ENCODE measurements around the gene SLC8A2.

Gene SLC8A2

DNA sequence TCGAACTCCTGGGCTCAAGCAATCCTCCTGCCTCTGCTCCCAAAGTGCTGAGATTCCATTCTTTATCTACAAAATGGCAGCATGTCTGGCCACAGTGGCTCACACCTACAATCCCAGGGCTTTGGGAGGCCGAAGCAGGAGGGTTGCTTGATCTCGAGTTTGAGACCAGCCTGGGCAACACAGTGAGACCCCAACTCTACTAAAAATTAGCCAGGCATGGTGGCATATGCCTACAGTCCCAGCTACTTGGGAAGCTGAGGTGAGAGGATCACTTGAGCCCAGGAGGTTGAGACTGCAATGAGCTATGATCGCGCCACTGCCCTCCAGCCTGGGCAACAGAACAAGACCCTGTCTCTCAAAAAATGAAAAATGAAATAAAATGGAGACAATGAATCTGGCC lies 37.0 kb upstream of the SLC8A2 start:
- TF ChIP-seq Cebpa-rat (IDR thresholded peaks at IDR 0.05), result no peak
- Histone ChIP-seq H3K4me3 (no peak overlapping the region), H3K9ac (peak overlapping the region in 6 of 11 experiments; percentile 19 to 71 (median 46); a peak in 4 of 22 replicates), H3K4me1 (peaks cover 37 to 70% (median 60%) of the 10 kb centered on the region in 10 experiments), H3K9me3 (replicated peaks in 1 of 11) (no peaks in the 10 kb centered on the region), H3K4me2 (peak overlapping the region; percentile 17 to 87 (median 73); a peak in 19 of 22 replicates), H3K27ac (no peak overlapping the region), H3K36me3 (peaks cover under 1 to 67% (median 32%) of the 10 kb centered on the region in 11 experiments; a peak in 20 of 22 replicates), H4K20me1 (peaks cover 92 to 100% (median 99%) of the 10 kb centered on the region in 11 experiments), H3K27me3 (no peaks in the 10 kb centered on the region)

DNA sequence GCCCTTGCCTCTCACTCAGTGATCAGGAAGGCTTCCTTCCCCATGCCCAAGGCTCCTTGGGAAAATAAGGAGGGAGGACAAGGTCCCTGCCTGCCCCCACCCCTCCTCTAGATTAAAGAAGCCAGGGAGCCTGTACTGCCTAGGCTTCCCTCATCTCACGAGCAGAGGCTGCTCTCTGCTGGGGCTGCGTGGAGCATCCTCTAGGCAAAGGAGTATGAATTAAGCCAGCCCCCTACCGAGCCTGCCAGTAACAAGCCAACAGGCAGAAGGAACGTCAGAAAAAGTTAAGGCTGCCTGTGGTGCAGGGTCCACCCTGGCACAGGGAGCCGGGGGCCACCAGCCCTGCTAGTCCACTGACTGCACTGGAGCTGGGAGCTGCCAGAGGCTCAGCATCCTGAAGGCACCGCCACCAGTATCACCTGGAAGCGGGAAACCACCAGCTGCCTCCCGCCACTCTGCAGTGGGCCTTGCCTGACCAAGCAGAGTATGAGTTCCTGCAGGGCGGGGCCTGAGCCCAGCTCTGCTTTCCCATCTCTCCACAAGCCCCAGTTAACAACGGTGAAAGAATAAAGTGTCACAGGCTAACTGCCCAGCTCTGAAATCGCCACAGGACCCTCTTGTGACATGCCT lies 36.3 kb upstream of the SLC8A2 start:
- peak overlapping the region in 6 of 11 experiments; percentile 1 to 51 (median 29); a peak in 9 of 22 replicates for H3K27ac ChIP-seq
- H3K27me3 ChIP-seq, result no peaks in the 10 kb centered on the region
- no peaks in the 10 kb centered on the region for H3K9me3 ChIP-seq (replicated peaks in 1 of 11)
- peaks cover 7 to 73% (median 38%) of the 10 kb centered on the region in 11 experiments for H3K36me3 ChIP-seq
- peak overlapping the region in 1 of 10 experiments; percentile 24; a peak in 1 of 20 replicates for H3K4me3 ChIP-seq
- H4K20me1 ChIP-seq, result peaks cover 94 to 100% (median 100%) of the 10 kb centered on the region in 11 experiments
- peak overlapping the region; percentile 14 to 71 (median 46); a peak in 18 of 22 replicates for H3K9ac ChIP-seq
- H3K4me2 ChIP-seq, result peak overlapping the region; percentile 17 to 87 (median 73)
- TF ChIP-seq Cebpa-rat (IDR thresholded peaks at IDR 0.05), result no peak
- H3K4me1 ChIP-seq, result peaks cover 31 to 63% (median 53%) of the 10 kb centered on the region in 10 experiments

DNA sequence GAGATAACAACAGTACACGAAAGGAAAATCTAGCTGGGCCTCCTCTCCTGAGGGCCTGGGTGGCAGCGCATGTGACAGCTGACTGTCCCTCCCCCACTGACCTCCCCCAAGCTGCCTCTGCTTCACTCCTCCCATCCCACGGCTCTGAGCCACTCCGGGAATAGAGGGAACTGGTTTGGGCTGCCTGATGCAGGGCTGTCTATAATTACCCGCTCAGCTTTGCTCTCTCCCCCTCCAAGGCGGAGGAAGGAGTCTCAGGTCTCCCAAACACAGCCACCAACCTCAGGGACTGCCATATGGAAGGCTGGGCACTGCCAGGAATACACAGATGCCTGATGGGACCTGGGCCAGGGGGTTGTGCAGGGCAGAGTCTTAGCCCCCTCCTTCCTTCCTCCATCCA lies 35.3 kb upstream of the SLC8A2 start:
- Histone ChIP-seq H3K9ac (peak overlapping the region; percentile 14 to 71 (median 46); a peak in 20 of 22 replicates), H3K27me3 (no peaks in the 10 kb centered on the region), H4K20me1 (peaks cover 88 to 100% (median 97%) of the 10 kb centered on the region in 11 experiments)

DNA sequence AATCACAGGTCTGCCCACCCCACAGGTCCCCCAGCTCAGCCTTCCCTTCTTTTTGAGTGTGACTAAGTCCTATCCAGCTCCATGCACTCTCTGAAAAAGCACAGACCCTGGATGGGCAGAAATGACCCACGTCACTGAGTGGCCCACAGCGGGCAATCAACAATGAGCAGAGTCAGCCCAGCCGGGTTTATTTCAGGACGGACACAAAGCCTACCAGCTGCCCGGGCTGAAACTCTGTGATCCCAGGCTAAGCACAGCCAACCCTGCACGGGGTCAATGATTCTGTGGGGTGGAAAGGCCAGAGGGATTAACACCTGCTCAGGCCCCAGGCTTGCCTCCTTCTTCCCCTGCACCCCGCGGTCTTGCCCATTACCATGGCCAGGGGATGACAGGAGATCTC lies 34.8 kb upstream of the SLC8A2 start:
- no peak overlapping the region for H3K4me3 ChIP-seq
- H3K9ac ChIP-seq, result peak overlapping the region in 7 of 11 experiments; percentile 10 to 71 (median 25); a peak in 4 of 22 replicates
- H4K20me1 ChIP-seq, result peaks cover 85 to 100% (median 95%) of the 10 kb centered on the region in 11 experiments
- peak overlapping the region in 1 of 11 experiments; percentile 51; a peak in 1 of 22 replicates for H3K27ac ChIP-seq
- H3K36me3 ChIP-seq, result peaks cover 16 to 83% (median 49%) of the 10 kb centered on the region in 11 experiments
- H3K27me3 ChIP-seq, result no peaks in the 10 kb centered on the region
- H3K9me3 ChIP-seq (replicated peaks in 1 of 11), result no peaks in the 10 kb centered on the region
- no peak overlapping the region for H3K4me2 ChIP-seq
- no peak for TF ChIP-seq Cebpa-rat (IDR thresholded peaks at IDR 0.05)
- peaks cover 24 to 48% (median 41%) of the 10 kb centered on the region in 10 experiments for H3K4me1 ChIP-seq

More for the DNA sequence above, 35.3 kb upstream of the SLC8A2 start:
- Histone ChIP-seq H3K27ac (peak overlapping the region in 6 of 11 experiments; percentile 1 to 51 (median 28); a peak in 8 of 22 replicates), H3K4me1 (peaks cover 24 to 53% (median 44%) of the 10 kb centered on the region in 10 experiments), H3K4me2 (peak overlapping the region; percentile 17 to 87 (median 73); a peak in 19 of 22 replicates), H3K36me3 (peaks cover 14 to 83% (median 46%) of the 10 kb centered on the region in 11 experiments), H3K4me3 (no peak overlapping the region), H3K9me3 (replicated peaks in 1 of 11) (no peaks in the 10 kb centered on the region)
- TF ChIP-seq Cebpa-rat (IDR thresholded peaks at IDR 0.05), result no peak

DNA sequence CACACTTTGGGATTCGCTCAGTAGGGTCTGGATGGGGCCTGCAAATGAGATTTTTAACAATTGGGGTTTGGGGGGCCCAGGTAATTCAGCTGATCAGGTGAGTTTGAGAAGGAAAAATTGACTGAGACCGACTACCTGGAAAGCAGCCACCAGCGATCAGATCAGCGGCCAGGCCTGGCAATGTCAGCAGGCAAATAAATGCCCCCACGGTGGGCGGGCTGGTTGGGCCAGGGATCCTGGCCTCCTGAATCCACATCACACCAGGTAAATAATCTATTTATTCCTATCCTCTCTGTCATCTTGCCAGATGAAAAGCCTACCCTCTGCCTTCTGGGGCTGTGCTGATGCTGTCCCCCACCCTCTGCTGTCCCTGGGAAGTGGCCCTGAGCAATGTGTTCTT lies 33.8 kb upstream of the SLC8A2 start:
- no peak for TF ChIP-seq Cebpa-rat (IDR thresholded peaks at IDR 0.05)
- H3K4me1 ChIP-seq, result peaks cover 24 to 38% (median 33%) of the 10 kb centered on the region in 10 experiments
- H3K9ac ChIP-seq, result no peak overlapping the region
- H3K27ac ChIP-seq, result no peak overlapping the region
- H3K9me3 ChIP-seq (replicated peaks in 1 of 11), result no peaks in the 10 kb centered on the region
- H3K4me3 ChIP-seq, result no peak overlapping the region
- peaks cover 80 to 100% (median 95%) of the 10 kb centered on the region in 11 experiments for H4K20me1 ChIP-seq
- H3K27me3 ChIP-seq, result no peaks in the 10 kb centered on the region
- H3K4me2 ChIP-seq, result no peak overlapping the region
- H3K36me3 ChIP-seq, result peaks cover 25 to 83% (median 56%) of the 10 kb centered on the region in 11 experiments

DNA sequence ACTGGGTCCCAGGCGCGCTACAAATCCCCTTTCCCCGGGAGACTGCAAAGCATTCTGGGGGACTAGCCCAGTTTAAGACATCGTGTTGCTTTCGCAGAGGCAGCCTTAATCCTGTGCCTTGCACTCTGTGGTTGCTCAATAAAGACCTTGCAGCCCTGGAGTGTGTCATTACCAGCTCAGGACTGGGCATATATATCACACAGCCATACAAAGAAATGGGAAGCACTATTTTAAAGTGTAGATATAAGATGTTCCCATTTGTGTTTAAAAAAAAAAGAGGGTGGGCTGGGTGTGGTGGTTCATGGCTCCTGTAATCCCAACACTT lies 32.1 kb upstream of the SLC8A2 start:
- no peak for TF ChIP-seq Cebpa-rat (IDR thresholded peaks at IDR 0.05)
- Histone ChIP-seq H4K20me1 (peaks cover 75 to 100% (median 94%) of the 10 kb centered on the region in 11 experiments), H3K4me2 (no peak overlapping the region), H3K4me1 (peaks cover 20 to 24% (median 22%) of the 10 kb centered on the region in 10 experiments), H3K9ac (peak overlapping the region in 1 of 11 experiments; percentile 31; a peak in 2 of 22 replicates), H3K27me3 (no peaks in the 10 kb centered on the region), H3K27ac (no peak overlapping the region), H3K9me3 (replicated peaks in 1 of 11) (no peaks in the 10 kb centered on the region), H3K36me3 (peaks cover 39 to 87% (median 66%) of the 10 kb centered on the region in 11 experiments), H3K4me3 (no peak overlapping the region)

DNA sequence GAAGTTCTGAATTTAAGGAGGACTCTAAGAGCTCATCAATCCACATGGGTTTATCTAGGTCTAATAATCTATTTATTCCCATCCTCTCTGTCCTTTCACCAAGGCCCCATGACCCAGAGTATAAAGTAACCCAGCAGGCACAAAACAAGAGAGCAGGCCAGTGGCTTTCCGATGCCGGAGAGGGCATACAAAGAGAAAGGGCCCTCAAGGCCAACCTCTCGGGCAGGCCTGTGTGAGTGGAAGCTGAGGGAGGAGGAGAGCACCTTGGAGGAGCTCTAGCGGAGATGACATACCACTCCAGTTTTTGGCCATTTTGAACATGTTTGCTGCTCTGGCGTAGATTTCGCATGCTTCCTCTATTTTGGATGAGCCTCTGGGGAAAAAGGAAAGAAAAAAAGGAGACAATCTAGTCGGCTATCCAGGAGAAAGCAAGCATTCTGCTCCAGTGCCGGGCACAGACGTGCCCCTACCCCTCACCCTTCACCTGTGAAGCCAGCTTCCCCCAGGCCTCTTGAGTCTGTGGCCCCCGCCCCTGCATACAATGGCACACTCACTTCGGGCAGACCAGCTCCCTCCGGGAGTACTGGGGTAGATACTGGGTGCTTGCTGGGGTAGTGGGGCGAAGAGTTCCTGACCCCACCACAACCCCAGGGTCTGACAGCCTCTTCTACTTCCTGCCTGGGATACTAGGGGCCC lies 31.6 kb upstream of the SLC8A2 start:
- Histone ChIP-seq H3K27me3 (no peaks in the 10 kb centered on the region), H3K9me3 (replicated peaks in 1 of 11) (no peaks in the 10 kb centered on the region), H3K4me3 (no peak overlapping the region), H3K9ac (peak overlapping the region in 1 of 11 experiments; percentile 31; a peak in 2 of 22 replicates), H3K27ac (no peak overlapping the region), H3K4me1 (peaks cover 15 to 19% (median 17%) of the 10 kb centered on the region in 10 experiments), H3K4me2 (no peak overlapping the region), H4K20me1 (peaks cover 74 to 100% (median 94%) of the 10 kb centered on the region in 11 experiments), H3K36me3 (peaks cover 39 to 92% (median 71%) of the 10 kb centered on the region in 11 experiments)
- TF ChIP-seq Cebpa-rat (IDR thresholded peaks at IDR 0.05), result no peak

DNA sequence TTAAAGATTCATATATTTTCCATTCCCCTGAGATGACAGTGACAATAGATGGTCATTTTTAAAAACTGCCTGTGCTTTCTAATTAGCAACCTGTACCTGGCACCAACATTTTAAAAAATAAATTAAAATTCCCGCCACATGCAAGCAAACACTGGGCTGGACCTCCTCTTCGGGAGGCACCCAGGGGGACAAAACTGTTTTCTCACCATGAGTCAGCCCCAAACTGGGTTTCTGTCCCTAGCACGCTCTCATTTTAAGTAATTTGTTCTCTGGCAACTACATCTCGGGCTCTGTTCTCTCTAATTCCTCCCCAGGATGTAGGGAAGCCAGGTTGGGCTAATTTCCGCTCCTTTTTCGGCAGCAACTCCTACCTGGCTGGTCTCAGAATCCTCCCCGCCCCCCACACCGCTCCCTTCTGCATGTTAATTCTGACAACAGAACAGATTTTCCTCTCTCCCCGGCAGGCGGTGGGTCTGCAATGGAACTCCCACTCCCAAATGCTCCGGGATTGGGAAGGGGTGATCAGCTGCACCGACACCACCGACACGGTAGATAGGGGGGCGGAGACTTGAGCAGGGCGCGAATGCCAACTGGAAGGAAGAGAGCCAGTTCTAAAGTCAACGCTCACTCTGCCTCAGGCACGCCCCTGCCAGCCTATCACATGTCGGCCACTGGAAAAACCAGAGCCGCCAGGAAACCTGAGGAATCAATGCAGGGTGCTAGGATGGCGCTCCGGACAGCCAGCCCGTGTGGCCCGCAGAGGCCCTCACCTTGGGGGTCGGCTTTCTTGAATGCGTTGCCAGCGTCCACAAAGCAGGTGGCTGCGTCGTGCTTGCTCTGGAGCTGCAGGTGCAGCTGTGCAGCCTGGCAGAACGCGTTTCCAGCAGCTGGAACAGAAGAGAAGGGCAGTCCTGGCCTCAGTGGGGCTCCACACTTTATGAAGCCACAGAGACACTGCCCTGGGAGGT lies 28.5 kb upstream of the SLC8A2 start:
- Histone ChIP-seq H3K9me3 (replicated peaks in 1 of 11) (no peaks in the 10 kb centered on the region), H3K4me1 (peaks cover 0 to 32% (median 30%) of the 10 kb centered on the region in 10 experiments; a peak in 16 of 20 replicates), H3K4me2 (no peak overlapping the region), H3K27ac (no peak overlapping the region), H3K4me3 (no peak overlapping the region), H4K20me1 (peaks cover 74 to 100% (median 94%) of the 10 kb centered on the region in 11 experiments), H3K9ac (no peak overlapping the region), H3K27me3 (no peaks in the 10 kb centered on the region), H3K36me3 (peaks cover 39 to 99% (median 83%) of the 10 kb centered on the region in 11 experiments)
- no peak for TF ChIP-seq Cebpa-rat (IDR thresholded peaks at IDR 0.05)
